NCI-H146 treated with DMSO at 0.1 percent for 48 hours (cell line): ENCODE data around the gene GJA10.

Experiments
- DNase-seq: peaks from one replicate; lab custom pipeline; 2025; ENCODE audit not compliant: unreplicated experiment; lab: John Stamatoyannopoulos, UW

The GJA10 gene

DNA sequence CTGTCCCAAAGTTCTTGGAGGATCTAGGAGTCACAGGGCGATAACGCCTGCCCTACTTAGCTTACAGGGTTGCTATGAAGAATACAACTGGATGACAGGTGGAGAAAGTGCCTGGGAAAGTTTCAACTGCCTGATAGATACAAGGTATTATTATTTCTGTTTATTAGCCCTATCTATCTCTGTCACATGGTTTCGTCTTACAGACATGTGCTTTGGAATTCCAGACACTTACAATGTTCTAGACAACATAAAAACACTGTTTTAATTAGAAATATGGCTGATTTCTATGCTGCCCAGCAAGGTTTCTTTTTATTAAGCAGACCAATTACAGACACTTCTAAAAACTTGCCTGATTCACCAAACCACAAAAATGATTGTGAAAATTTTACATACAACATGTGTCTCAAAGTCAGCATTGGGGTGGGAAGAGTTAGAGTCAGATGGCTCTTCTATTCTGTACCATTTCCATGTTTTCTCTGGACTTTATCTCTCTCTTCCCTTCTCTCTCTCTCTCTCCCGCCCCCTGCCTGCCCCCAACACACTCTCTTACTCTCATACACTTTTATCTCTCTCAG, 50.0 kb downstream of the GJA10 start:
- DNase-seq, result no peak

DNA sequence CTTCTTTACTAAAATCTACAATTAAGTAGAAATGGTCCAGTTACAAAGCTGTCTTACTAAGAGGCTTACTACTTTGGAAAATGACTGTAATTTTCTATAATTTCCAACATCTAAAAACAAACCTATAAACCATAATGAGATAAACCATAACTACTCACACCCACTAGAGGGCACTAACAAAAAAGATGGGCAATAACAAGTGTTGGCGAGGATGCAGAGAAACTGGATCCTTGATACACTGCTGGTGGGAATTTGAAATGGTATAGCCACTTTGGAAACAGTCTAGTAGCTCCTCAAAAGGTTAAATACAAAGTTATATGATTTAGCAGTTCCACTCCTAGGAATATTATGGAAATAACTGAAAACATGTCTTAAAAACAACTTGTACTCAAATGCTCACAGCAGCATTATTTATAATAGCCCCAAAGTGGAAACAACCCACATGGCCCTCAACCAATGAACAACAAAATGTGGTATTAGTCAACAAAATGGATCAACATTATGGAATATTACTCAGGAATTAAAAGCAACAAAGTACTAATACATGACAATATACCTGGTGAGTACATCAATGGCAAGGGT, 50.6 kb downstream of the GJA10 start:
- no peak for DNase-seq
